GM18870 (cell line): ENCODE data around the gene NMNAT3.
A peak's percentile ranks its signal among the peaks of the same experiment; 100 is the strongest.

Experiments
- ATAC-seq: cut with Tn5 transposase; IDR thresholded peaks from one replicate; pipeline ENCODE4 v1.9.1; 2021; ENCODE audit warnings: moderate library complexity; ENCODE audit not compliant: unreplicated experiment

The NMNAT3 gene

DNA sequence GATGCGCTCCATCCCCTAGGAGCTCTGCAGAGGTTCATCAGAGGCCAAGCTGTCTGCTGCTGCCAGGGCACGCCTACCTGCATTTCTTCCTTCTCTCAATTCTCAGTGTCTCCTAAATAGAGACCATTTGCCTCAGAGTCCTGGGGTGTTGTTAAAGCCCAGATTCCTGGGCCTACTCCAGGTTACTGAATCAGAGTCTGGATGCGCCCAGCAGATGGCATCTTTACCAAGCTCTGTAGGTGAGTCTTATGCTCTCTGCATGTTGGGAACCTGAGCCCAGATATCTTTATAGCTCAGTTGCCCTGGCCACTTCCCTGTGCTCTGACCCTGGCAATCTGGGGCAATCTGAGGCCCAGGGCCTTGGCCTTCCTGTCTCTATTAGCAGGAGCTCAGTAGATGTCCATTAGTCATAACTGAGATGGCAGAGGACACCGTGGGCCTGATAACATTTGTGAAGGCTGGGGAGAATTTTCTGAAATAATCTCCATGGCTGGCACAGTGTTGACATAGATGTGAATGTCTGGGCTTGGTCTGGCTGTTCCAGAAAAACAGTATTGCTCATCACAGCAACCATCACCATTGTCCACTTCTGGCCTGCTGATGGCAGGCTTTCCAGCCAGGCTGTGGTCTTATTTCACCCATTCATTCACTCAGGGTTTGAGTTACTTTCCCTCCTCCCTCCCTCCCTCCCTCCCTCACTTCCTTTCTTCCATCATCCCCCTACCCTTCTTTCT, 125.0 kb downstream of the NMNAT3 start:
- ATAC-seq = no peak

DNA sequence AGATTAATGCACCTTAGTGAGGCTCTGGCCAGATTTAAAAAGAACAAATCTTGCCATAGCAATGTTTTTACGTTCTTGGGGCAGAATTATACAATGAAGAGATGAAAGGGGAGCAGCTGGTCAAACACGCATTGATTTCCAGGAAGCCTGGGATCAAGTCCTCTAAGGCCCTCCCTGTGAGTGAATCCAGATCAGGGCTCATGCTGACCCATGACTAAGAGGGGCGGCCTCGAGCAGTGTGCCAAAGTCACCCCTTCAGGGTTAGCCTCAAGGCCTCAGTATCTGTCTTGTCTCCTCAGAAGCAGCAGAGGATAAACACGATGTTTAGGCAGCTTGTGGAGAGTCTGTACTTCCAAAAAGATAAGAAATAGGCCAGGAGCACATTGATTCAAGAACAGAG, 129.0 kb downstream of the NMNAT3 start:
- no peak for ATAC-seq

GRCh38 chr3:139547666-139548065, 130.1 kb downstream of the NMNAT3 start:
- ATAC-seq = no peak

- ATAC-seq = no peak
These were observed 131.0 kb downstream of the NMNAT3 start for GRCh38 chr3:139546772-139547171.

- no peak for ATAC-seq
These were observed 136.1 kb downstream of the NMNAT3 start for GRCh38 chr3:139541532-139542288.

- no peak for ATAC-seq
These were observed 136.9 kb downstream of the NMNAT3 start for GRCh38 chr3:139540651-139541531.

GRCh38 chr3:139538733-139539132, 139.0 kb downstream of the NMNAT3 start:
- no peak for ATAC-seq

- no peak for ATAC-seq
These were observed 139.8 kb downstream of the NMNAT3 start for GRCh38 chr3:139537795-139538621.

DNA sequence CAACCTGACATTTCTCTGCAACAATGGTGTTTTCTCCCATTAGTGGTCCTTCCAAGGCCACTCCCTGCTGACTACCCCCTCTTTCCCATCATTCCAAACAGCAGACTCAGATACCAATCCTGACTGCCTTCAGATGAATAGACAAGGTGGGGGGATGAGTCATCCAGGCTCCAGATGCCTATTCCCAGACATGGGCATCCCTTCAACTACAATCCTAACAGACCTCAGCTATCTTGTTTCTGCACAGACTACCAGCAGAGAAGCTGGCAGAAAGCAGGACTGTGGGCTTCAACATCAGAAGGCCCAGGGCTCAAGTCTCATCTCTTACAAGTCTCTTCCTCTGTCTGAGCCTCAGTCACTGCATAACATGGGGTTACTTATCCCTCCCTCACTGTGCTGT, 140.4 kb downstream of the NMNAT3 start:
- no peak for ATAC-seq

DNA sequence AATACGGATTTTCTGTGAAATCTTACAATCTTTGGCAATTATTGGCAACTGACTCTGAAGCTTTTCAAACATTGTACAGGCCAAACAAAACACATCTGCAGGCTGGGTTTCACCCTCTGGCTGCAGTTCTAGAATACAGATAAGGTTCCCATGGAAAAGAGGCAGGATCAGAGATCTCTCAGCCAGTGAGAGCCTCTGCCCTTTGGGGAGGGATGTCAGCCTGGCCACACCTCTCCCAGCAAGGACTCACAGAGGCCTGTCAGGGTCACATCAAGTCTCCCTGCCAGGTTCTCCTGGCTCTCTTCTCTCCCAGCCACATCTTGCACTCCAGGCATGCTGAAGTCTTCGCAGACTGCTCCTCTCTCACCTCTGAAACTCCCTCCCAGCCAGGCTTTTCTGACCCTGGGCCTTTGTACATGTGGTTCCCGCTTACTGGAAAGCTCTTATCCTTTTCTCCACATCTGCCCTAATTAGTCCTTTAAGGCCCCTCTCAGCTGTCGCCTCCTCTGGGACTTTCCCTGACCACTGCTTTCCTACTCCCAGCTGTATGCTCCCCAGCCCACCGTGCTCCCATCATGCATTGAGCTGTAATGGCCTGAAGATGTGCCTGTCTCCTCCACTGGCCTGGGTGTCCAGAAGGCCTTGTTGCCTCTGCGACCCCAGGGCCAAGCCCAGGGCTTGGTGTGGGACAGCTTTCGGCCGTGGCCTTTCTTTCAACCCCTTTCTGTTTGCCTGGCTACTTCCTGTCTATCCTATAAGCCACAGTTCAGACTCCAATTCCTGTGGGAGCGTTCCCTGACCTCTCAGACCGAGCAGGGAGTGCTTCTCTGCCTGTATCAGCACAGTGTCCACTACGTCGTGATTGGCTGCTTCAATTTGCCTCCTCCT, 142.5 kb downstream of the NMNAT3 start:
- ATAC-seq = no peak

GRCh38 chr3:139534455-139534812, 143.3 kb downstream of the NMNAT3 start:
- ATAC-seq = peak; percentile 58

DNA sequence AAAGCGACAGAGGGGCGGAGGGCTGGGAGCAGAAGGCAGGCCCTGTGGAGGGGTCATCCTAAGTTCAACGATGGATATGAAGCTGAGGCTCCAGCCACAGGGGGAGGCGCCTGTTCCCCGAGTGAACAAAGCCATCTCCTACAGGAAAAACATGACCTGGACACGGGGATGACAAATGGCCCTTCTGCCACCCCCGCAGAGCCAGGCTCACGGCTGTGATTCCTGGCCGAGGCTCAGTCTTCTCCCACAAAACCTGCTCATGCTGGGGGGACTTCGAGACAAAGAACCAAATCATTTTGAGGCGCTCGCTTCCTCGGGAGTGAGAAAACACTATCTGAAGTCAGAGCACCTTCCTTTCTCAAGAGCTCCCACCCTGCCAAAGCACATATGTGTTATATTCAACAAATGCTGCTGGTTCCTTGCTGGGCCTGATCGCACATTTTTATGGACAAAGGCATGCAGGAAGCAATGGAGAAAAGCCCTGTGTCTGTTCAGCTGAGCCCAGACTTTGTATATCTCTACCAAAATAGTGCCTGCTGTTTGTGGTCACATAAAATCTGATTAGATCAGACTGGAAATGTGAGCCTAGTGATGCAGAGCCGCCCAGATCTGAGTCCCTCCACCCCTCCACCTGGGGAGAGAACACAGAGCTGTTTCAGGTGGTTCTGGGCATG, 143.9 kb downstream of the NMNAT3 start:
- ATAC-seq = peak; percentile 20

GRCh38 chr3:139532976-139533375, 144.8 kb downstream of the NMNAT3 start:
- ATAC-seq = no peak

GRCh38 chr3:139530717-139531116, 147.1 kb downstream of the NMNAT3 start:
- no peak for ATAC-seq

DNA sequence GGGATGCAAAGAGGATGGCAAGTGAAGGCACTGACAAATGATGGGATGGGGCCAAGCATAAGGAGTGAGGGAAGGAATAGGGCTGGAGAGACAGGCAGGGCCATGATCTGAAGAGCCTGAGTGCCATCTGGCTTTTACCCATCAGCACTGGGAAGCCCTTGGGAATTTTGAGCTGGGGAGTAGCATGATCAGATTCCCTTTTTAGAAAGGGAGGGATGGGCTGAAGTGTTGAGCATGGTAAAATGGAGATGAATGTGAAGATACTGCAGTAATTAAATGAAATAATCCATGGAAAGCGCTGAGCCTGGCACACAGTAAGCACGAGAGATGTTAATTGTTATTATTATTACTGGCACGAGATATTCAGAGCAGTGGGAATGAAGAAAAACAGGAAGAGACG, 148.1 kb downstream of the NMNAT3 start:
- ATAC-seq = no peak

GRCh38 chr3:139528924-139529323, 148.8 kb downstream of the NMNAT3 start:
- no peak for ATAC-seq

GRCh38 chr3:139528281-139528680, 149.5 kb downstream of the NMNAT3 start:
- ATAC-seq = no peak

GRCh38 chr3:139527265-139527664, 150.5 kb downstream of the NMNAT3 start:
- ATAC-seq = no peak

GRCh38 chr3:139526146-139526545, 151.6 kb downstream of the NMNAT3 start:
- ATAC-seq = no peak
